ENCODE measurements around the gene ARHGEF1. TPM values are rescaled to one million over a fixed set of nuclear protein-coding genes. Genes with fewer than 3 reads are reported as not detected.

ARHGEF1 gene
- total RNA-seq, 6 experiments from 2014 or later = 63.8 to 73.3 (median 68.2) TPM

GRCh38 chr19:41901707-41902360, 18.9 kb downstream of the ARHGEF1 start:
- no peak for DNase-seq
- H3K4me1 Mint-ChIP-seq (ENCODE audit: low read depth) = no peaks in the 10 kb centered on the region
- H3K4me3 Mint-ChIP-seq = no peak overlapping the region
- H3K9me3 Mint-ChIP-seq = no peaks in the 10 kb centered on the region
- peaks cover 19% of the 10 kb centered on the region for H3K36me3 Mint-ChIP-seq (ENCODE audit: low read depth)
- H3K27me3 Mint-ChIP-seq (ENCODE audit: insufficient read depth) = no peaks in the 10 kb centered on the region; the same call in 1 of the 2 replicates
- no peak overlapping the region for H3K27ac Mint-ChIP-seq
- no peak for TF ChIP-seq CTCF (IDR thresholded peaks at IDR 0.05)

DNA sequence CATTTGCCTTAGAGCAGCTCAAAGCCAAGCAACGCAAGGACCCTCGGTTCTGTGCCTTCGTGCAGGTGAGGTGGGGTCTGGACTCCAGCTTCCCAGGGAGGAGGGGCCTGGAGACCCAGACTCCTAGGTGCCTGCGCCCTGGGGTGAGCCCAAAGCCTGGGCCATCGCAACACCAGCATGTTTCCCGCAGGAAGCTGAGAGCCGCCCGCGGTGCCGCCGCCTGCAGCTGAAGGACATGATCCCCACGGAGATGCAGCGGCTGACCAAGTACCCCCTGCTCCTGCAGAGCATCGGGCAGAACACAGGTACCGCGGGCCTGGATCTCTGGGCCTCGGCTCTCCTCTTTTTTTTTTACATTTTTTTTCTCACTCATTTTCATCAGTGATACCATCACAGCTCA, 19.6 kb downstream of the ARHGEF1 start:
- no peak overlapping the region for H3K27ac Mint-ChIP-seq
- peaks cover 21% of the 10 kb centered on the region for H3K36me3 Mint-ChIP-seq (ENCODE audit: low read depth)
- no peaks in the 10 kb centered on the region; the same call in 1 of the 2 replicates for H3K27me3 Mint-ChIP-seq (ENCODE audit: insufficient read depth)
- H3K9me3 Mint-ChIP-seq = no peaks in the 10 kb centered on the region
- no peak overlapping the region for H3K4me3 Mint-ChIP-seq
- no peaks in the 10 kb centered on the region for H3K4me1 Mint-ChIP-seq (ENCODE audit: low read depth)
- no peak for DNase-seq
- TF ChIP-seq CTCF (IDR thresholded peaks at IDR 0.05) = no peak

DNA sequence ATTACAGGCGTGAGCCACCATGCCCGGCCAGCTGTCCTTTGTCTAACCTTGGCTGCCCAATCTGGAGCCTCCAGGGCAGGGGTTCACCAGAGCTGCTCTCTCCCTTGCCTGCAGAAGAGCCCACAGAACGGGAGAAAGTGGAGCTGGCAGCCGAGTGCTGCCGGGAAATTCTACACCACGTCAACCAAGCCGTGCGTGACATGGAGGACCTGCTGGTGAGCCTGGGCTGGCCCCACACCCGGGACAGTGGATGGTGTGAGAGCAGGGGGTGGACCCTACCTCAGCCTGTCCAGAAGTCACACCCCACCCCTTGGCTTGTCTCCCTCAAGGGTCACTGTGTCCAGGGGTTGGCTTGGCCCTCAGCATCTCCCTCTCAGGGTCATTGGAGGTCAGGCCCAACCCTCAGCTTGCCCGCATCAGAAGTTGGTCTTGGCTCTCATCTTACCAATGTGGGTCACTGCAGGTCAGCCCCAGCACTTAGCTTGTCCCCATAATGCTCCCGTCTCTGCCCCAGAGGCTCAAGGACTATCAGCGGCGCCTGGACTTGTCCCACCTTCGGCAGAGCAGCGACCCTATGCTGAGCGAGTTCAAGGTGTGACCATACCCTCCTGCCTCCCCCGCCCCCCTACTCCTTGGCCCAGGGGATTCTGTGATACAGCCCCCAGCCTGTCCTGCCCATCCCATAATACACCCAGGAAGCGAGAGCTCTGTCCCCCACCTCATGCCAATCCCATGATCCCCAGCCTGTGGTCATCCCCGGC, 20.4 kb downstream of the ARHGEF1 start:
- H3K36me3 Mint-ChIP-seq (ENCODE audit: low read depth) = peaks cover 21% of the 10 kb centered on the region

GRCh38 chr19:41904118-41904870, 21.3 kb downstream of the ARHGEF1 start:
- no peak for DNase-seq
- H3K4me3 Mint-ChIP-seq = no peak overlapping the region
- no peak overlapping the region for H3K27ac Mint-ChIP-seq
- H3K27me3 Mint-ChIP-seq (ENCODE audit: insufficient read depth) = peaks cover under 1% of the 10 kb centered on the region
- no peaks in the 10 kb centered on the region for H3K9me3 Mint-ChIP-seq
- H3K4me1 Mint-ChIP-seq (ENCODE audit: low read depth) = no peaks in the 10 kb centered on the region
- peaks cover 18% of the 10 kb centered on the region for H3K36me3 Mint-ChIP-seq (ENCODE audit: low read depth)
- TF ChIP-seq CTCF (IDR thresholded peaks at IDR 0.05) = no peak

More for the DNA sequence above, 20.4 kb downstream of the ARHGEF1 start:
- Mint-ChIP-seq H3K27me3 (ENCODE audit: insufficient read depth) (no peaks in the 10 kb centered on the region; the same call in 1 of the 2 replicates), H3K4me3 (no peak overlapping the region), H3K27ac (no peak overlapping the region), H3K4me1 (ENCODE audit: low read depth) (no peaks in the 10 kb centered on the region), H3K9me3 (no peaks in the 10 kb centered on the region)
- no peak for DNase-seq
- TF ChIP-seq CTCF (IDR thresholded peaks at IDR 0.05) = no peak

GRCh38 chr19:41905273-41906002, 22.5 kb downstream of the ARHGEF1 start:
- Mint-ChIP-seq H3K4me3 (no peak overlapping the region), H3K27ac (no peak overlapping the region), H3K36me3 (ENCODE audit: low read depth) (peaks cover 18% of the 10 kb centered on the region), H3K9me3 (no peaks in the 10 kb centered on the region), H3K4me1 (ENCODE audit: low read depth) (no peaks in the 10 kb centered on the region), H3K27me3 (ENCODE audit: insufficient read depth) (peaks cover 4% of the 10 kb centered on the region)
- no peak for TF ChIP-seq CTCF (IDR thresholded peaks at IDR 0.05)
- no peak for DNase-seq
